GM21723 (cell line): ENCODE measurements around the gene AKT1.
"Not testable (repeated sequence)": the region's sequence is repeated elsewhere in the genome, so short reads cannot be mapped to it uniquely, and the experiment has no call there.

Experiments used
- ATAC-seq: cut with Tn5 transposase; IDR thresholded peaks from one replicate; pipeline ENCODE4 v1.9.1; 2021; ENCODE audit warnings: mild to moderate bottlenecking, moderate library complexity; ENCODE audit not compliant: unreplicated experiment

Gene AKT1

GRCh38 chr14:104819361-104819781, 23.8 kb upstream of the AKT1 start:
- no peak for ATAC-seq

GRCh38 chr14:104818714-104819161, 23.2 kb upstream of the AKT1 start:
- ATAC-seq, result no peak

GRCh38 chr14:104817930-104818713, 22.6 kb upstream of the AKT1 start:
- ATAC-seq, result no peak

GRCh38 chr14:104816616-104816884, 21.0 kb upstream of the AKT1 start:
- ATAC-seq, result peak; percentile 13

GRCh38 chr14:104814701-104815100, 19.2 kb upstream of the AKT1 start:
- not testable (repeated sequence) for ATAC-seq

GRCh38 chr14:104813286-104813685, 17.7 kb upstream of the AKT1 start:
- ATAC-seq, result no peak

- no peak for ATAC-seq
Observed at GRCh38 chr14:104810316-104810715, 14.8 kb upstream of the AKT1 start.

- ATAC-seq, result no peak
Observed at GRCh38 chr14:104808456-104808855, 12.9 kb upstream of the AKT1 start.

- ATAC-seq, result no peak
Observed at GRCh38 chr14:104806625-104807465, 11.3 kb upstream of the AKT1 start.

- no peak for ATAC-seq
Observed at GRCh38 chr14:104805941-104806624, 10.5 kb upstream of the AKT1 start.

- no peak for ATAC-seq
Observed at GRCh38 chr14:104805326-104805678, 9.8 kb upstream of the AKT1 start.

GRCh38 chr14:104804481-104805325, 9.2 kb upstream of the AKT1 start:
- ATAC-seq, result no peak

GRCh38 chr14:104803912-104804410, 8.4 kb upstream of the AKT1 start:
- ATAC-seq, result no peak

- ATAC-seq, result no peak
Observed at GRCh38 chr14:104803280-104803911, 7.8 kb upstream of the AKT1 start.

GRCh38 chr14:104802394-104803184, 7.0 kb upstream of the AKT1 start:
- no peak for ATAC-seq

- ATAC-seq, result no peak
Observed at GRCh38 chr14:104801520-104802393, 6.2 kb upstream of the AKT1 start.

- peak; percentile 38 for ATAC-seq
Observed at GRCh38 chr14:104800771-104801519, 5.4 kb upstream of the AKT1 start, which contains the start of gene ZBTB42. Gene ZBTB42 (plus strand): TSS chr14:104801101. CDS start chr14:104801198, 97 bp downstream.
